Measurements from ENCODE around the gene NCAM1. TPM values are rescaled to one million over a fixed set of nuclear protein-coding genes. Genes with fewer than 3 reads are reported as not detected.

Gene NCAM1
- polyA plus RNA-seq, 4 donors: 75.0 to 94.3 (median 85.6) TPM

- no peak for DNase-seq (ENCODE audit: low read depth in 4 of 4, low spot score in 2 of 4)
Observed at GRCh38 chr11:113193016-113193415, 231.8 kb downstream of the NCAM1 start.

GRCh38 chr11:113193946-113194345 lies 232.7 kb downstream of the NCAM1 start:
- DNase-seq (ENCODE audit: low read depth in 4 of 4, low spot score in 2 of 4): no peak

GRCh38 chr11:113195728-113196127 lies 234.5 kb downstream of the NCAM1 start:
- no peak for DNase-seq (ENCODE audit: low read depth in 4 of 4, low spot score in 2 of 4)

DNA sequence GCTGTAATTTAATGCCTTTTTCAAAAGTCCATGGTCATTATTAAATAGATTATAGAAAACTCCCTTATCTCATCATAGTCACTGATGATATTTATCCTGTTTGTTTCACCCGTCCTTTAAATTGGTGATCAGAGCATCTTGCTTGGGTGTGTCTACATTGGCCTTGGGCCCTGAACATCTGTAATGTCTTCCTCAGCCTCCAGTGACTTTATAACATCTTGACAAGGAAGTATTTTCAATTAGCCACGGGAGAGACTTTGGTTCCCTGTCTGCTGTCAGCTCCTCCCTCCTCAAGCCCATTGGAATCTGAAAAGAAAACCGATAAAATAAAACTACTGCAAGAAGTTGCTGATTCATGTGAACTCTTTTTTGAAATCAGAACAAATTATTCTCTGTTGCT lies 236.2 kb downstream of the NCAM1 start:
- DNase-seq (ENCODE audit: low read depth in 4 of 4, low spot score in 2 of 4): no peak

DNA sequence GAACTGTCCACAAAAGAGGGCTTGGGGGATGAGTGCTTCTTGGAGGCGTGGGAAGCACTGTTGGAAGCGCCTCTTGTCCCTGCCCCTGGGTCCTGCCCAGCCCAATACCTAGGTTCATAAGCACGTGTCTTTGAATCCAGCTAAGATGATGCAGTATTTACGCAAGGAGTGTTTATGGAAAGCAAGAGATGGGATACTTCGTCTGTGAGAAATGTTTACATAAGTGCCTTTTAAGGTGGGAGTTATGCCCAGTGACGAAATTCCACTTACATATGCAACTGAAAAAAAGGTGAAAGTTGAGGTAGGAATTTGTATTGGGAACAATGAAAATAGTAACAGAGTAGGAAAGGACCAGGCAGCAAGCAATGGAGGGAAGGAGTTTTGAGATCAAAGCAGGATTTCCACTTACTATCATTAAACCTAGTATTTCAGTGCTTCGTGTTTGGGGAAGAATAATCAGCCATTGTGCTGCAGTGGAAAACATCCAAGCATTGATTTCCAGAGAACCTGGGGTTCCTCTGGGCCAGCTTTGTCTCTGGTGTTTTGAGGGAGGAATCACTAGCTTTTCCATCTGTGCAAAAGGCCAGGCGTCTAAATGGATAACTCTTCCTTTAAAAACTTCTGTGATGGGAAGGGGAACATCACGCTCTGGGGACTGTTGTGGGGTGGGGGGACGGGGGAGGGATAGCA lies 237.9 kb downstream of the NCAM1 start:
- no peak for DNase-seq (ENCODE audit: low read depth in 4 of 4, low spot score in 2 of 4)

GRCh38 chr11:113199866-113200265 lies 238.6 kb downstream of the NCAM1 start:
- peak in 1 of 4 donors; percentile 43 for DNase-seq (ENCODE audit: low read depth in 4 of 4, low spot score in 2 of 4)

DNA sequence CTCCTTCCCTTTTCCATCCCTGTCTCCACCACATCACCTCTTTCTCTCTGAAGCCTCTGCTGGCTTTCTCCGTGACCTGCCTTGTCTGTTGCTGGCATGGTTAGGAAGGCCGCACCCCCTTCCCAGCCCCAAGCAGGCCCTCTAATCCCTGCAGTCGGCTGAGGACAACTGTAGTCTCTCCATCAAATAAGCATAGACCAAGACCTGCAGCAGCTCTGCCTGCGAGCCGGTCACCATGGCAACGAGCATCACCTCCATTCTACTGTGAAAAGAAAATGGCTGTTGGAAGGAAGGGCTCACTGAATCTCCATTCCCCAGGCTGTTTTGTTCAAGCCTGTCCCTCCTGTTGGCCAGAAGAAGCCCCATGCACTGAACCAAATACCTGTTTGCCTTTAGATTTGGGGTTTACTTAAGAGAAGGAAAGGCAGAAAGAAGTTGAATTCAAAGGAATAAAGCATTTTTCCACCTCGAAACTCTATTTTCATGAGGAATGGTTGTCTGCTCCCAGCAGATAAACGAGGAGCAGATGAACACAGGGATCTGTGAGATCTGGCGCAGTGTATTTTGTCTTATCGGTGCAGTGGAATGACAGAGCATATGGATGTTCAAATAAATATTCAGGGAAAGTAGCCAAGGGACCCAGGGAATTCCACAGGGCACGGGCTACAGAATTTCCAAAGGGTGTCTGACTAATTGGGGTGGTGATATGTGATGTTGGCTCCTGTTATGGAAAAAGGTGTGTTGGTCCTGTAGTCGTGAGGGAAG lies 240.0 kb downstream of the NCAM1 start:
- DNase-seq (ENCODE audit: low read depth in 4 of 4, low spot score in 2 of 4): no peak

GRCh38 chr11:113202431-113202830 lies 241.2 kb downstream of the NCAM1 start:
- no peak for DNase-seq (ENCODE audit: low read depth in 4 of 4, low spot score in 2 of 4)

DNA sequence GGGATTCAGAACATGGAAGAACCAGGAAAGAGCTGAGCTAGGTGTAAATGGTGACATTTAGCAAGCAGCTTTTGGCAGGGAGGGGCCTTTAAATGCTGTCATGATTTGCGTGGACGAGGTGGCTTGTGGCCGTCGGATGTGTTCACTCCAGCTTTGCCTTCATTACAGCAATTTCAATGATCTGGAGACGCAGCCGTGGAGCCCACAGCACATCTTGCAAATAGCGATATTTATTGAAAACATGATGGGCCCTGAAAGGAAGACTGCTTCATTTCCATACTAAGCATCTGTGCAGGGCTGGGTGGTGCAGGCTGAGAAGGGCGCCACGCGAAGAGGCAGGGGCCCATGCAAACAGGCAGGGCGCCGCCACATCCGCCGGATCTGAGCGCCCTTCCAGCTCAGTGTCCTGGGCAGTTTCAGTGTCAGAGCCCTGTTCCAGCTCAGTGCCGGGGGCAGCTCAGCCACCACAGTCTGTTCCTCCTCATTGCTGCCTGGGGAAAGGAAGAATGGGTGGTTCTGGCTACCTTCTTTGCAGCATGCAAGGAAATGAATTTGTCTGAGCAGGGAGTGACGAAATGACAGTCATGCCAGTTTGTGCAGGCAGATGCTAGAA lies 242.0 kb downstream of the NCAM1 start:
- DNase-seq (ENCODE audit: low read depth in 4 of 4, low spot score in 2 of 4): no peak

GRCh38 chr11:113204280-113204679 lies 243.1 kb downstream of the NCAM1 start:
- DNase-seq (ENCODE audit: low read depth in 4 of 4, low spot score in 2 of 4): no peak

- no peak for DNase-seq (ENCODE audit: low read depth in 4 of 4, low spot score in 2 of 4)
Observed at GRCh38 chr11:113213549-113213948, 252.3 kb downstream of the NCAM1 start.

DNA sequence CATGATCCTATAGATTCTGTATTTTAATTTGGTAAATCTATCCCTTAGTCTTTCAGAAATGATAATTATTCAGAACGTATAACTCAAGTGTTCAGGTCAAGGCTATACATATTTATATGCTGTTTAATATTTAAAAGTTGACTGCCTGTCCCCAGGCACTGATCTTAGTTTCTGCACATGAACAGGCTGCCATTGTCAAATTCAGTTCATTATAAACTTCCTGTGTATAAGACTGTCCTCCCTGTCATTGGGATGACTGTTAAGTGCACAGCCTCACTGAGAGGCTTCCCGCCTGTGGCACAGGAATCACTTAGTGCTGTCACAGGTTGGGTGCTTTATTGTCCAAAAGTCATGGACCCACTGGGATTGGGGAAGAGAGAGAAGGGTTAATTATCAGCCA lies 261.0 kb downstream of the NCAM1 start:
- no peak for DNase-seq (ENCODE audit: low read depth in 4 of 4, low spot score in 2 of 4)

GRCh38 chr11:113234888-113235287 lies 273.7 kb downstream of the NCAM1 start:
- DNase-seq (ENCODE audit: low read depth in 4 of 4, low spot score in 2 of 4): no peak

DNA sequence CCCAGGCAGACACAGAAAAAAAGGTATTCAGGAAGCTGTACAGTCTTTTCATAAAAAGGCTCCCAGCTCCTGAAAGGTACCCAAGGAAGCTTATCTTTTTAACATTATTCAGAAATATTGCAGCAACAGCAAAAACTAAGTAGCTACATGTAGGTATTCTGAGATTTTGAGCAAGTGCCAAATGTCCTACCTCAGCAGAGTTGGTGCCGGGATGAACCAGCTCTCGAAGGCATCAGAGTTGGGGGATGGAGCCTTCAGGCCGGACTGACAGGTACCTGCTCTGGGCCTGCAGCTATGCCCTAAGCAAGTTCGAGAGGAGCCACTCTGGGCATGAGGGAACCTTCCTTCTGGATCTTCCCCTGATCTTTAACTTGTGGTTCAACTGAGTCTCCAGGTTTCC lies 276.0 kb downstream of the NCAM1 start:
- DNase-seq (ENCODE audit: low read depth in 4 of 4, low spot score in 2 of 4): no peak

DNA sequence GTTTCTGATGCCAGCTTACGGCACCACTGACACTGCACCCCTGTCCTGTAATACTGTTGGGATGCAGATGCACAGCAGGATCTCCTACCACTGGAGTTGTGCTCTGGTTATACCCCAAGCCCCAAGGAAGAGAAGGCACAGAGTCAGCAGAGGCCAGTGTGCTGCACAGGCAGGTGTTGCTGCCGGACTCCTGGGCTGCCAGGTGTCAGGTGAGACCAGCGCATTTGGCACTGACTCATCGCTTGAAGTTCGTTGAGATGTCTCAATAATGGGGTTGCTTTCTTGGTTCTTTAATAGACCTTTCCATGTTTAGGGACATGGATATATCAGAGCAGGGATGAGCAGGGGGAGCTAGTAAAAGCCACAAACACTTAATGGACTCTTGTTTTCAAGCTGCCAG lies 277.5 kb downstream of the NCAM1 start:
- no peak for DNase-seq (ENCODE audit: low read depth in 4 of 4, low spot score in 2 of 4)

- DNase-seq (ENCODE audit: low read depth in 4 of 4, low spot score in 2 of 4): no peak
Observed at GRCh38 chr11:113240389-113240788, 279.2 kb downstream of the NCAM1 start.

DNA sequence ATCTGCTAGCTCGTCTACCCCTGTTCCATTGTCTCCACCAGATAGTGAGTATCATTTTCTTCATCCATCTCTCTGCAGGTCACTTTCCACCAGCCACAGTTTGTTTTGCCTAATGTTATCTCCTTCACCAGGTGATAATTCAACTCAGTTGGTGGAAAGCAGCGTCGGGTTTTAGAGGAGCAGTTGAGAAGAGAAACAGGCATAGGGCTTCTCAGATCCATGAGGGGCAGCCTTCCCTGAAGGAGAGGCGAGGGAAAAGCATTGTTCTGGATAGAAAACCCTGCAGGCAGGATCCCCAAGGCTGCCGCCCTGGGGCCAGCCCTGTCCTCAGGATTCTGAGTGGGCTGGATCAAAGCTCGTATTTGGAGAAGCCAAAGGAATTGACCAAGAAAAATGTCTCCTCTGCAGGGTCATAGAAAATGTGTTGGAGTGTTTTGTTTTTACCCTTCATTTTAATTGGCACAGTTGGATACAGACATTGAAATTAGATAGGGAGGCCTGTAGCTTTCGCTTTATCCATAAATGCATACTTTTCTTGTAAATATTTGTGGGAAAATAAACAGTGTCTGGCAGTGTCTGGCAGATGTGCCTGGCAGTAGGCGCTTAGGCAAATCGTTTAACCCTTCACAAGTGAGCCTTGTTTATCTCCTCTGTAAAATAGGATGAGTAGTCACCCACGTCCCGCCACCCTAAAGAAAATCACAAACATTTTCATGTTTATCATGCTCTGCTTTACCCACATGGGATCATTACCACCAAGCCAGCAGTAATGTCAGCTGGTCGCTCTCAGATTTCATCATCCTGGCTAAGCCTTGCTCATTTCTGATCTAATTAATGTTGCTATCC lies 279.8 kb downstream of the NCAM1 start:
- DNase-seq (ENCODE audit: low read depth in 4 of 4, low spot score in 2 of 4): no peak

- DNase-seq (ENCODE audit: low read depth in 4 of 4, low spot score in 2 of 4): no peak
Observed at GRCh38 chr11:113241636-113242054, 280.4 kb downstream of the NCAM1 start.

DNA sequence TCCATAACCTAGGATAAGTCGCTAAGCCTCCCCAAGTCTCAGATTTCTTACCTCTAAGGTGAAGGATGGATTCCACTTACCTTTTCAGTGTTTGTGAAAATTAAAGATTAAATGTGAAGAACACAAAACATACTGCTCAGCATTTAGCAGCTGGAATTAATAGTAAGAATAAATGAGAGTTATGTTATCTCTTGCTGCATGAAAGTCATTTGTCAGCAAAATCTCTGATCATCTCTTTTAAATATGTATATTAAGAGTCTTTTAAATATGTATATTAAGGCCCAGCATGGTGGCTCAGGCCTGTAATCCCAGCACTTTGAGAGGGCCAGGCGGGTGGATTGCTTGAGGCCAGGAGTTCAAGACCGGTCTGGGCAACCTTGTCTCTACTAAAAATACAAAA lies 280.8 kb downstream of the NCAM1 start:
- no peak for DNase-seq (ENCODE audit: low read depth in 4 of 4, low spot score in 2 of 4)

DNA sequence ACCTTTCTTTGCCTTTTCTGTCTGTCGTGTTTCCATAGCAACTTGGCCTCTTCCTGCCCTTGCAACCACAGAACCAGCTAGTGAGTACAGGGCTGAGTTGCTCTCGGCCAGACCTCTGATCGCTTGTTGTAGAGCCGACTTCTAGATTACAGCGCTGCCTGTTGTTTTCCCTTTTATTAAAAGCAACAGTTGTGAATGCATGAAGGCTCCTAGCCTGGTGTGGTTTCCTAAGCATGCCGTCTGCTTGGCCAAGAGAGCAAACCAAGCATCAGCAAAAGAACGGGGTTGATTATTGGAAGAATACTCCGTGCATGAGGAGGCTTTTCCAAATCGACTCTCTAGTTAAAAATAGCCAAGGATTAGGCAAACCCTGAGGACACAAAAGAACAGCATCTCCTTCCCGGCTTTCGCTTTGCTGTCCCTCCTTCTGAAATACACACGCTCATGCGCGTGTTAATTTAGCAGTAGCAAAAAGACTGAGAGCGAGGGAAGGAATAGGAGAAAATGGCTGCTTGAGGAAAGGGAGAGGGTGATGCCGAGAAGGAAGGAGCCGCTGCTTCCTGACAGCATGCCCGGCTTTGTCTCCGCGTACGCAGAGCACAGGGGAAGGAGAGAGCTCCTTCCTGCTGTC lies 281.7 kb downstream of the NCAM1 start:
- peak in 1 of 4 donors; percentile 33 for DNase-seq (ENCODE audit: low read depth in 4 of 4, low spot score in 2 of 4)

Data from left renal cortex interstitium (tissue), 4 donors.